Measurements from ENCODE around the gene DAP.

GRCh38 chr5:10635257-10635866 lies 125.7 kb downstream of the DAP start:
- TF ChIP-seq CTCF (conservative IDR thresholded peaks at IDR 0.05; ENCODE audit: low read depth, low read length) (no peak), EZH2 (IDR thresholded peaks at IDR 0.05; ENCODE audit: low read length, unreplicated experiment) (no peak), EZH2phosphoT487 (IDR thresholded peaks at IDR 0.05; ENCODE audit: borderline replicate concordance, low read length) (no peak)

All from PC-3 (cell line).